ENCODE results near the gene FOXN1.
"Not testable (repeated sequence)": the region's sequence is repeated elsewhere in the genome, so short reads cannot be mapped to it uniquely, and the experiment has no call there.

The FOXN1 gene

GRCh38 chr17:28499684-28500357 is 6.3 kb upstream of the FOXN1 start:
- in situ Hi-C loops (cut with MboI; ENCODE audit: low sequenced_read_pairs), result no loop called here

GRCh38 chr17:28500712-28501379 is 5.3 kb upstream of the FOXN1 start:
- in situ Hi-C loops (cut with MboI; ENCODE audit: low sequenced_read_pairs), result no loop called here

- in situ Hi-C loops (cut with MboI; ENCODE audit: low sequenced_read_pairs), result no loop called here
Measured at GRCh38 chr17:28501421-28502284, 4.5 kb upstream of the FOXN1 start.

GRCh38 chr17:28503420-28503819 is 2.7 kb upstream of the FOXN1 start:
- in situ Hi-C loops (cut with MboI; ENCODE audit: low sequenced_read_pairs), result no loop called here

GRCh38 chr17:28506763-28507487 is 777 bp downstream of the FOXN1 start:
- in situ Hi-C loops (cut with MboI; ENCODE audit: low sequenced_read_pairs), result no loop called here

GRCh38 chr17:28507567-28508203 is 1.5 kb downstream of the FOXN1 start:
- in situ Hi-C loops (cut with MboI; ENCODE audit: low sequenced_read_pairs), result no loop called here

GRCh38 chr17:28508211-28508724 is 2.1 kb downstream of the FOXN1 start:
- in situ Hi-C loops (cut with MboI; ENCODE audit: low sequenced_read_pairs), result no loop called here

- in situ Hi-C loops (cut with MboI; ENCODE audit: low sequenced_read_pairs), result no loop called here
Measured at GRCh38 chr17:28509789-28510188, 3.6 kb downstream of the FOXN1 start.

- in situ Hi-C loops (cut with MboI; ENCODE audit: low sequenced_read_pairs), result no loop called here
Measured at GRCh38 chr17:28511858-28512461, 5.8 kb downstream of the FOXN1 start.

GRCh38 chr17:28513476-28513875 is 7.3 kb downstream of the FOXN1 start:
- in situ Hi-C loops (cut with MboI; ENCODE audit: low sequenced_read_pairs), result no loop called here

- in situ Hi-C loops (cut with MboI; ENCODE audit: low sequenced_read_pairs), result no loop called here
Measured at GRCh38 chr17:28514561-28515002, 8.4 kb downstream of the FOXN1 start.

- in situ Hi-C loops (cut with MboI; ENCODE audit: low sequenced_read_pairs), result no loop called here
Measured at GRCh38 chr17:28515518-28515917, 9.4 kb downstream of the FOXN1 start.

- in situ Hi-C loops (cut with MboI; ENCODE audit: low sequenced_read_pairs), result no loop called here
Measured at GRCh38 chr17:28518132-28518531, 12.0 kb downstream of the FOXN1 start.

GRCh38 chr17:28518578-28518977 is 12.4 kb downstream of the FOXN1 start:
- in situ Hi-C loops (cut with MboI; ENCODE audit: low sequenced_read_pairs), result no loop called here

GRCh38 chr17:28519236-28519635 is 13.1 kb downstream of the FOXN1 start:
- in situ Hi-C loops (cut with MboI; ENCODE audit: low sequenced_read_pairs), result no loop called here

GRCh38 chr17:28520687-28521086 is 14.5 kb downstream of the FOXN1 start:
- in situ Hi-C loops (cut with MboI; ENCODE audit: low sequenced_read_pairs), result no loop called here

- in situ Hi-C loops (cut with MboI; ENCODE audit: low sequenced_read_pairs), result no loop called here
Measured at GRCh38 chr17:28521311-28522085, 15.3 kb downstream of the FOXN1 start.

GRCh38 chr17:28522281-28522680 is 16.1 kb downstream of the FOXN1 start:
- in situ Hi-C loops (cut with MboI; ENCODE audit: low sequenced_read_pairs), result not testable (repeated sequence)

GRCh38 chr17:28523186-28523585 is 17.0 kb downstream of the FOXN1 start:
- in situ Hi-C loops (cut with MboI; ENCODE audit: low sequenced_read_pairs), result no loop called here
